ENCODE data around the gene INTS14. TPM values are rescaled to one million over a fixed set of nuclear protein-coding genes. Genes with fewer than 3 reads are reported as not detected.

Gene INTS14
- total RNA-seq, 2 donors from 2014 or later, result 33.4 to 37.7 TPM

- peaks cover 33% of the 10 kb centered on the region for H3K4me1 Mint-ChIP-seq
- Histone ChIP-seq H3K9me3 (ENCODE audit: control insufficient read depth, low read length) (no peaks in the 10 kb centered on the region), H3K27me3 (ENCODE audit: control insufficient read depth, insufficient read depth, low read length, poor library complexity, severe bottlenecking) (no peaks in the 10 kb centered on the region), H3K4me1 (ENCODE audit: control insufficient read depth, insufficient read depth, low read length) (peaks cover 17% of the 10 kb centered on the region), H3K27ac (ENCODE audit: low read depth, low read length) (no peak overlapping the region), H3K4me3 (ENCODE audit: low read length) (peak overlapping the region; percentile 26), H3K36me3 (ENCODE audit: control insufficient read depth, insufficient read depth, low read length) (no peaks in the 10 kb centered on the region), H3K9ac (ENCODE audit: extremely low read depth, low read length, poor library complexity, severe bottlenecking) (no peak overlapping the region)
- WGBS, 2 experiments (ENCODE audit: insufficient coverage in 1 of 2, insufficient read length in 1 of 2), result 92 to 95% methylated on average over 3 to 6 of the region's 6 CpGs
- H3K4me3 Mint-ChIP-seq, result no peak overlapping the region
- H3K27me3 Mint-ChIP-seq (ENCODE audit: insufficient read depth), result no peaks in the 10 kb centered on the region
- peaks cover 2% of the 10 kb centered on the region for H3K36me3 Mint-ChIP-seq (ENCODE audit: low read depth)
- TF ChIP-seq, protein P1, sequence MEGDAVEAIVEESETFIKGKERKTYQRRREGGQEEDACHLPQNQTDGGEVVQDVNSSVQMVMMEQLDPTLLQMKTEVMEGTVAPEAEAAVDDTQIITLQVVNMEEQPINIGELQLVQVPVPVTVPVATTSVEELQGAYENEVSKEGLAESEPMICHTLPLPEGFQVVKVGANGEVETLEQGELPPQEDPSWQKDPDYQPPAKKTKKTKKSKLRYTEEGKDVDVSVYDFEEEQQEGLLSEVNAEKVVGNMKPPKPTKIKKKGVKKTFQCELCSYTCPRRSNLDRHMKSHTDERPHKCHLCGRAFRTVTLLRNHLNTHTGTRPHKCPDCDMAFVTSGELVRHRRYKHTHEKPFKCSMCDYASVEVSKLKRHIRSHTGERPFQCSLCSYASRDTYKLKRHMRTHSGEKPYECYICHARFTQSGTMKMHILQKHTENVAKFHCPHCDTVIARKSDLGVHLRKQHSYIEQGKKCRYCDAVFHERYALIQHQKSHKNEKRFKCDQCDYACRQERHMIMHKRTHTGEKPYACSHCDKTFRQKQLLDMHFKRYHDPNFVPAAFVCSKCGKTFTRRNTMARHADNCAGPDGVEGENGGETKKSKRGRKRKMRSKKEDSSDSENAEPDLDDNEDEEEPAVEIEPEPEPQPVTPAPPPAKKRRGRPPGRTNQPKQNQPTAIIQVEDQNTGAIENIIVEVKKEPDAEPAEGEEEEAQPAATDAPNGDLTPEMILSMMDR (conservative IDR thresholded peaks at IDR 0.05), result no peak
- H3K9me3 Mint-ChIP-seq, result peaks cover 10% of the 10 kb centered on the region
- no peak for DNase-seq
- no peak overlapping the region for H3K27ac Mint-ChIP-seq
Observed at GRCh38 chr15:65612949-65613744, 2.2 kb upstream of the INTS14 start.

- H3K9me3 Mint-ChIP-seq, result peaks cover 10% of the 10 kb centered on the region
- H3K4me1 Mint-ChIP-seq, result peaks cover 30% of the 10 kb centered on the region
- no peaks in the 10 kb centered on the region for H3K27me3 Mint-ChIP-seq (ENCODE audit: insufficient read depth)
- DNase-seq, result no peak
- H3K4me3 ChIP-seq (ENCODE audit: low read length), result peak overlapping the region; percentile 26
- TF ChIP-seq, protein P1 (conservative IDR thresholded peaks at IDR 0.05), result no peak
- no peaks in the 10 kb centered on the region for H3K9me3 ChIP-seq (ENCODE audit: control insufficient read depth, low read length)
- H3K36me3 Mint-ChIP-seq (ENCODE audit: low read depth), result peaks cover 2% of the 10 kb centered on the region
- H3K4me3 Mint-ChIP-seq, result no peak overlapping the region
- H3K4me1 ChIP-seq (ENCODE audit: control insufficient read depth, insufficient read depth, low read length), result peaks cover 17% of the 10 kb centered on the region
- peak overlapping the region; percentile 75 for H3K9ac ChIP-seq (ENCODE audit: extremely low read depth, low read length, poor library complexity, severe bottlenecking)
- peaks cover 1% of the 10 kb centered on the region for H3K36me3 ChIP-seq (ENCODE audit: control insufficient read depth, insufficient read depth, low read length)
- 85% methylated on average over 2 of the region's 2 CpGs; no CpG with 5 or more reads in 1 of the 2 experiments for WGBS, 2 experiments (ENCODE audit: insufficient coverage in 1 of 2, insufficient read length in 1 of 2)
- H3K27ac Mint-ChIP-seq, result peak overlapping the region; percentile 98
- no peak overlapping the region for H3K27ac ChIP-seq (ENCODE audit: low read depth, low read length)
- H3K27me3 ChIP-seq (ENCODE audit: control insufficient read depth, insufficient read depth, low read length, poor library complexity, severe bottlenecking), result no peaks in the 10 kb centered on the region
Observed at GRCh38 chr15:65612616-65612946, 1.6 kb upstream of the INTS14 start.

DNA sequence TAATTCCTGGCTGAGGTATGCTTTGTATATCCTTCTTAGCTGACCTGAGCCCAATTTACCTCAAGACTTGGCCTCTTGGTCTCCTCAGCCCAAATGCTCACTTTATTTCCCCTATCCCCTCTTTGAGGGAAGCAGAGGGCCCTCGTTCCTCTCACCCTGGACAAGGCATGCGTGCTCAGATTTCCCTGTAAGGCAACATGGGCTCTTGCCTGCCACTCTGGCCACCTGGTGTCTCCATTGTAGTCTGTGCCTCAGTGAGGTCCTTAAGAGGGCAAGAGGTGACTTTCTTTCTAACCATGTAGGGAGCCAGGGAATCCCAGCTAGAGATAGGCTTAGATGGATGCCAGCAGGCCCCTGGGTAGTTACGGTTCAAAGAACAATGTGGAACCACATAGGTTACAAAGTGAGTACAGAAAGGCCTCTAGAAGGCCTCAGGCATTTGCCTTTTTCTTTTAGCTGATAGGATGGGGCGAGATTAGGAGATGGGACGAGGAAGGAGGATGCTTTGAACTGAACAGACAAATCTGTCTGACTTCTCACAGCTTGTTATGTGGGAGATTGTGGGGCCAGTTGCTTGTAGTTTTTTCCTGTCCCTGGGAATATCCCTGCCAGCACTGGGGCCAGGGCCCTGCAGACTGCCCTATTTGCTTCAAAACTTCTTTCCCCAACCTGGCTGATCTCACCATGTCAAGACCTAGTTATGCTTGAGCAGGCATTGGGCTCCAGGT, 1.1 kb upstream of the INTS14 start:
- H3K36me3 ChIP-seq (ENCODE audit: control insufficient read depth, insufficient read depth, low read length), result peaks cover 7% of the 10 kb centered on the region
- peak overlapping the region; percentile 98 for H3K27ac Mint-ChIP-seq
- peaks cover 6% of the 10 kb centered on the region for H3K9me3 Mint-ChIP-seq
- no peaks in the 10 kb centered on the region for H3K27me3 ChIP-seq (ENCODE audit: control insufficient read depth, insufficient read depth, low read length, poor library complexity, severe bottlenecking)
- no peaks in the 10 kb centered on the region for H3K27me3 Mint-ChIP-seq (ENCODE audit: insufficient read depth)
- H3K4me3 Mint-ChIP-seq, result peak overlapping the region; percentile 81
- peak; percentile 52 for DNase-seq
- peak overlapping the region; percentile 86 for H3K27ac ChIP-seq (ENCODE audit: low read depth, low read length)
- TF ChIP-seq, protein P1 (conservative IDR thresholded peaks at IDR 0.05), result no peak
- peak overlapping the region; percentile 90 for H3K4me3 ChIP-seq (ENCODE audit: low read length)
- peak overlapping the region; percentile 75 for H3K9ac ChIP-seq (ENCODE audit: extremely low read depth, low read length, poor library complexity, severe bottlenecking)
- H3K4me1 ChIP-seq (ENCODE audit: control insufficient read depth, insufficient read depth, low read length), result peaks cover 17% of the 10 kb centered on the region
- peaks cover 4% of the 10 kb centered on the region for H3K36me3 Mint-ChIP-seq (ENCODE audit: low read depth)
- H3K4me1 Mint-ChIP-seq, result peaks cover 27% of the 10 kb centered on the region
- H3K9me3 ChIP-seq (ENCODE audit: control insufficient read depth, low read length), result no peaks in the 10 kb centered on the region
- WGBS, 2 experiments (ENCODE audit: insufficient coverage in 1 of 2, insufficient read length in 1 of 2), result 76 to 81% methylated on average over 3 to 5 of the region's 5 CpGs

Data from endodermal cell (in vitro differentiated cells).